Upper lobe of left lung (tissue), 4 donors: ENCODE measurements around the gene NELFE.

Experiments
- POLR2A ChIP-seq, 4 donors: fragments of 450-650 bp; IDR thresholded peaks; one replicate each; pipeline ENCODE4 v1.5.1; 2016 to 2017; ENCODE audit warnings: antibody characterized with exemption in 4 of 4, mild to moderate bottlenecking in 2 of 4
- POLR2AphosphoS5 ChIP-seq, 2 donors: sonication (generic); formaldehyde crosslinking; IDR thresholded peaks; one replicate each; pipeline ENCODE4 v1.5.1; 2017; ENCODE audit warnings: antibody characterized with exemption in 2 of 2
- TF ChIP-seq, protein P1 (sequence below), 6 experiments: fragments of 450-650 bp in 4 of 6; fragments of 200-600 bp in 2 of 6; sonication (generic) in 2 of 6; IDR thresholded peaks; one replicate each; pipeline ENCODE4 v1.5.1; 2016 to 2019; ENCODE audit warnings: antibody characterized with exemption in 6 of 6

DNA sequence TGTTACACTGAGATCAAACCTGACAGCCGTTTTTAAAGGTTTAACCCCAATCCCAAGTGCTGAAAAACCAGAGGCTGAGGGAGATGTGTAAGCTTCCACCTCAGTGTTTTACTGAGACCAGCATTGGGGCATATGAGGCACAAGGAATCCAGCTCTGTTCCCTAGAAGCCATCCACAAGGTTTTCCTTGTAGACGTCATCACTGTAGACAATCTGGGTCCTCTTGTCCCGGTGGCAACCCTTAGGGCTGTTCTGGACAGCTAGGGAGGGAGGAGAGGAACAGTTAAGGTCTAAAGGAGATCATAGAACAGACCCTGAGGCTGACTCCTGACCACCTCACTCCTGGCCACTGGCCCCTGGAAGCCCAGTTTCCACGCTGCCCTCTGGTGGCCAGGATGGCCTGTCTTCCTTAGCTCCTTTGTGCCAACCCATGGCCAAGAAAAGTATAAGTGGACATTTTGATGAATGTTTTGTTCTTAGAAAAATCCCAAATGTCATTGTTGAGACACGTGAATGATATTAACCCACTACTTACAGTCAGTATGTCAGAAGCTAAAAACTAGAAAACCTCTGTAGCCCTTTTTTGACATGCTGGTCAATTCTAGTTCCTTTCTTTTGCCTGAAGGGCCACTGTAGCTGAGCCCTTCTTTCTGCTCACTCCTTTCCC is 6.5 kb downstream of the NELFE start:
- TF ChIP-seq POLR2A (IDR thresholded peaks at IDR 0.05) = no peak
- TF ChIP-seq, protein P1, sequence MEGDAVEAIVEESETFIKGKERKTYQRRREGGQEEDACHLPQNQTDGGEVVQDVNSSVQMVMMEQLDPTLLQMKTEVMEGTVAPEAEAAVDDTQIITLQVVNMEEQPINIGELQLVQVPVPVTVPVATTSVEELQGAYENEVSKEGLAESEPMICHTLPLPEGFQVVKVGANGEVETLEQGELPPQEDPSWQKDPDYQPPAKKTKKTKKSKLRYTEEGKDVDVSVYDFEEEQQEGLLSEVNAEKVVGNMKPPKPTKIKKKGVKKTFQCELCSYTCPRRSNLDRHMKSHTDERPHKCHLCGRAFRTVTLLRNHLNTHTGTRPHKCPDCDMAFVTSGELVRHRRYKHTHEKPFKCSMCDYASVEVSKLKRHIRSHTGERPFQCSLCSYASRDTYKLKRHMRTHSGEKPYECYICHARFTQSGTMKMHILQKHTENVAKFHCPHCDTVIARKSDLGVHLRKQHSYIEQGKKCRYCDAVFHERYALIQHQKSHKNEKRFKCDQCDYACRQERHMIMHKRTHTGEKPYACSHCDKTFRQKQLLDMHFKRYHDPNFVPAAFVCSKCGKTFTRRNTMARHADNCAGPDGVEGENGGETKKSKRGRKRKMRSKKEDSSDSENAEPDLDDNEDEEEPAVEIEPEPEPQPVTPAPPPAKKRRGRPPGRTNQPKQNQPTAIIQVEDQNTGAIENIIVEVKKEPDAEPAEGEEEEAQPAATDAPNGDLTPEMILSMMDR (IDR thresholded peaks at IDR 0.05) = peak; percentile 62 to 71 (median 68)
- TF ChIP-seq POLR2AphosphoS5 (IDR thresholded peaks at IDR 0.05) = no peak
